GM19023 (cell line): ENCODE results near the gene RAB27B.

Source experiments
- ATAC-seq: cut with Tn5 transposase; IDR thresholded peaks from one replicate; pipeline ENCODE4 v1.9.1; 2021; ENCODE audit warnings: mild to moderate bottlenecking, moderate library complexity; ENCODE audit not compliant: unreplicated experiment

Gene RAB27B

DNA sequence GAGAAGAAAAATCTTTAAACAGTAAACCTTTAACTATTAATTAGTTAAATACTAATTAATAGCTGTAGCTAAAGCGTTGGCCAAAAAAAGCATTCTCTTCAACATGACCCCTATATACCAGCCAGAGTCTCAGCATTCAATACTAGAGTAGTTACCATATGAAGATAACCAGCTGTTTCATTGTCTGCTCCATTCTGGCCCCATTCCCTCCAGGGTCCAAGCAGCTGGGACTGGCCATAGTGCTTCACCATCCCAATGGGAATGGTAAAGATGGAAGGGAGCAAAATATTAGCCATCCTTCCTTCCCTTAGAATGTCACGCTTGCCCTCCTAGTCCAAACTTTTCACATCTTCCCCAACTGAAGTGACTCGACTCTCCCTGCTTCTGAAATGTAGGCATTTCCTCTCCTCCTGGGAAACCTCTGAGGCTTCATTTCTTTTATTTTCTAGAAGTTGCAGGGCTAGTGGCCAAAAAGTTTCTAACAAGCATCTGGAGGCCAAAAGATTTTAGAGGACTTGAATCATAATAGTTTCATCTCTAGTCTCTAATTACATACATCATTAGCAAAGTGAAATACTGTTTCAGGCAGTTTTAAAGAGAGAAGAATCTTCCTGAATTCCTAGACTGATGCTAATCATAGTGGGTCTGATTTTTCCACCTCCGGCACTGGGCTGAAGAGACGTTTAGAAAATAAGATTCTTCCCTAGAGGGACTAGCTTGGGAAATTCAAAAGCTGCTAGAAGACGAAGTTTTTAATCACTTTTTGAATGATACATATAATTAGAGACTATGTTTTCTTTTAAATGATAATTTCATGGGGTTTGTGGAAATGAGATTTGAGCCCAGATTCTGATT lies 78.3 kb downstream of the RAB27B start:
- ATAC-seq = no peak

DNA sequence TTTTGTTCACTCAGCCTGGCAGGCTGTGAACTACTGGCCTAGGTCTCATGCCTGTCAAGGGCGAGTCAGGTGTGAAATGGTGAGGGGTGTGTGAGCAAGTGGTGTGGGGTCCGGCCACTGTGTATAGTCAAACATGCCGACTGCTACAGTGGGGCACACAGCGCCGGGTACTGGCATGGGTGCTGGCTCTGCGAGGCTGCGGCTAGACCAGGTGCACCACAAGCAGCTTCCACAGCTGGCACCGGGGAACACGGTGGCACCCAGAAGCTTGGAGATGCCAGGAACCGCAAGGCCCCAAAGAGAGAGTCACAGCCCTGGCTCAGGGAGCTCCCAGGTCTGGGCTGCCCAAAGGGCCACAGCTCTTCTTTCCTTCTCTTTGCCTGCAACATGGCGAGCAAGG lies 81.3 kb downstream of the RAB27B start:
- ATAC-seq = no peak

DNA sequence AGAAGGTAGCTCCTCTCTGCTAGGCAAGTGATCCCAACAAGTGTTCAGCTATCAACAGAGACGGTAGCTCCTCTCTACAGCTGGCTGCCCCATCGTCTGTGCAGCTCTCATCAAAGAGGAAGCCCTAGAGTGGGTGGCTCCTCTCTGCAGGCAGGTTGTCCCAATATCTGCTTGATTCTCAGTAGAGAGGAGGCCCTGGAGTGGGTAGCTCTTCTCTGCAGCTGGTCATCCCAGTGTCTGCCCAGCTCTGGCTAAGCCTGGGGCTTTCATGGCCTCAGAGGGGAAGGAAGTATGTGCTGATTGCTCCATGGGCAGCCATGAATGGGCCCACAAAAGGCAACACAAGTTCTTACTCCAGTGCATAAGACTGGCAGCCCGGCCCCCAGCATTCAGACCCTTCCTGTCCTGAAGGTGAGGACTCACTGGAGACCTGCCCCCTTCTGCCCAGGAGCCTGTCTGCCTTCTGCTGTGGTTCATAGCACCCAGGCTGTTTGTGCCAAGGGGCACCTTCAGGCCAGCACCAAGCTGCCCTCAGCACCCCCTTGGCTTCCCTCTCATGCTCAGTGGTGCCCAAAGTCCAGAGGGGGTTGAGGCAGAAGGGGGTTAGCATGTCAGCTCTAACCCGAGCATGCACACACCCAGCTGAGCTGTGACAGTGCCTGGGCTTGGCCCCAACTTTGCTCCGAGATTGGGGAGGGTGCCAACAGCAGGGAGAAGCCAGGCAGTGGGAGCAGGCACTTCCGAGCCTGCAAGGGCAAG lies 82.1 kb downstream of the RAB27B start:
- no peak for ATAC-seq

- no peak for ATAC-seq
Observed at GRCh38 chr18:54911551-54911950, 83.3 kb downstream of the RAB27B start.

GRCh38 chr18:54914816-54915215 lies 86.5 kb downstream of the RAB27B start:
- no peak for ATAC-seq

- ATAC-seq = no peak
Observed at GRCh38 chr18:54916507-54916906, 88.2 kb downstream of the RAB27B start.

GRCh38 chr18:54918060-54918459 lies 89.8 kb downstream of the RAB27B start:
- no peak for ATAC-seq

DNA sequence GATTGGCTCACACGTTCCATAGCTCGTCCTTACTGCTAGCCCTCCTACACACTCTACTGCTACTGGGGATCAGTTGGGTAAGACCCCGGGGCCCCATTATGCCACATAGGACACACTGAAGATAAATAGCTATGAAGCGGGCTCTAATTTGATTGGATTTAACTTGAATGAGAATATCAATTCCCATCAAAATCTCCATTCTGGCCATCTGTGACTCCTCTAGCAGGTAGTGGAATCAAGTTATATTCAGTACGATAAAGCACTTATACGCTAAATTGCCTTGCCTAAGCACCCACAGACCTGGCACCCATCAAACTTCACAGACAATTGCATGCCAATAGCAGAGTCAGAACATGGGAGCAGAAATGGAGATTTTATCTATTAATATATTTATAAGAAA lies 91.1 kb downstream of the RAB27B start:
- ATAC-seq = no peak

DNA sequence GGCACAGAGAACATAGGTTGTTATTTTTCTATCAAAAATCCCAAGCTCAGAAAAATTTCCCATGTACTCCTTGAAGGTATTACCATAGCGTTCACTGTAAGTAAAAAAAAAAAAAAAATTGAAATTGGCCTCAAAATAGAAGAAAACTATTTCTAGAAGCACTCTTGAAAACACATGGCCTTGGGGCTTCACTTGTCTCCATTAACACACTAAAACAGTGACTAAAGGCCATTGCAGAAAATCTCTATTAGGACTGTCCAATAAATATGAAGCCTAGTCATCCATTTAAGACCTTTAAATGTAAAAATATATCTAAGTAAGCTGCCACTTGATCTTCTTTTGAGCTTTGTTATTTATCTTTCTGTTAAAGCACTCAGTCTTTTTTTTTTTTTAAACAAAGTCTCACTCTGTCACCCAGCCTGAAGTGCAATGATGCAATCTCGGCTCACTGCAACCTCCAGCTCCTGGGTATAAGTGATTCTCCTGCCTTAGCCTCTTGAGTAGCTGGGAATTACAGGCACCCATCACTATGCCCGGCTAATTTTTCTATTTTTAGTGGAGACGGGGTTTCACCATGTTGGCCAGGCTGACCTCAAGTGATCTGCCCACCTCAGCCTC lies 95.2 kb downstream of the RAB27B start:
- ATAC-seq = no peak

GRCh38 chr18:54924948-54925347 lies 96.7 kb downstream of the RAB27B start:
- no peak for ATAC-seq

DNA sequence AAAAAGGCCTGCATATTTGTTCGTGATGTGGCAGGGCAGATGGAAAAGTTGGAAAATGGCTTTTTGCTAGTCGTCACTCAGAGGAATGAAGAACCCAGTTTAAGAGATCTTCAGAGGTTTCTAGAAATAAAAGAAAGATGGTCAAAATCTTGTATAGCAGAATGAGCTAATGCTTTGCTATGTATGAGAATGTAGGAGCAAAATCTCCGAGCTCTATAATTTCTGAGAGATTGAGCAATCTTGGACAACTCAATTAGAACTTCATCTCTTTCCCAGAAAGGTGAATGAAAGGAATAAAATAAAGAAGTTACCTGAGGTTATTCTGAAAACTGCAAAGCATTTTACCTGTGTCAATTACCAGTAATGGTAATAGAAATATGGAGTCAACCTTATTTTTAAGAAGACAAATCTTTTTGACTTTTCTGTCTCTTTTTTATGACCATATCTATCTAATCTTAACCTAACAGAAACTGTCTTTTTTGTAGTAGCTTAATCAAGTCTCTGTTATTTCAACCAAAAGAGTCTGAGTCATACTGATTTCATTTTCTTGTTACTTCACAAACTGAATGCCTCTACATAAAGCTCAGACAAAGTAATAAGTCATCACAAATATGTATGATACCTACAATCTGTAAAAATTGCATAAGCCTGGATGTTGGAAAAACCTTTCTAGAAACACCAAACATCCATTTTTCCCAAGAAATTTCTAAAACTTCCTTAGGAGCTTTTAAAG lies 98.5 kb downstream of the RAB27B start:
- ATAC-seq = no peak

- ATAC-seq = no peak
Observed at GRCh38 chr18:54928236-54928635, 100.0 kb downstream of the RAB27B start.

- no peak for ATAC-seq
Observed at GRCh38 chr18:54931152-54931551, 102.9 kb downstream of the RAB27B start.

- ATAC-seq = no peak
Observed at GRCh38 chr18:54932472-54932871, 104.2 kb downstream of the RAB27B start.

GRCh38 chr18:54938506-54938905 lies 110.2 kb downstream of the RAB27B start:
- ATAC-seq = no peak

DNA sequence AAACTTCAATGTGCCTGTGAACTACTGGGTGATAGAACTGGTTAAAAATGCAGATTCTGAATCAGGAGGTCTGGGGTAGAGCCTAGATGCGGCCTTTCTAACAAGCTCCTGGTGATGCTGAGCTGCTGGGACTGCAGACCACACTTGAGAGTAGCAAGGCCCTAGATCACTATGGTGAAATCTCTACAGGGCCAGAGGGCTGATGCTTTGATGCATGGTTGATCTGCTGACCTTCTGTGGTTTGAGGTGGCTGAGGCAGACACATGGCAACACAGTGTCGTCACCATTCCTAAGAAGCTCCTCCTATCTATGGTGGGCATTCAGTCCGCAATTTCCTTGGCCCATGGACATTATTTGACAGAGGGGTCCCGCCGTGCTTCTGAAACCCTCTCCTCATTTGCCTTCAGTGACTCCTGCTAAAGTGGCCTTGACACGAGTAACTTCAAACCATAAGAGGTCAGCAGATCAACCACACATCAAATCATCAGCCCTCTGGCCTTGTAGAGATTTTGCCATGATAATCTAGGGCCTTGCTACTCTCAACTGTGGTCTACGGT lies 111.2 kb downstream of the RAB27B start:
- no peak for ATAC-seq

- no peak for ATAC-seq
Observed at GRCh38 chr18:54942144-54942543, 113.9 kb downstream of the RAB27B start.

DNA sequence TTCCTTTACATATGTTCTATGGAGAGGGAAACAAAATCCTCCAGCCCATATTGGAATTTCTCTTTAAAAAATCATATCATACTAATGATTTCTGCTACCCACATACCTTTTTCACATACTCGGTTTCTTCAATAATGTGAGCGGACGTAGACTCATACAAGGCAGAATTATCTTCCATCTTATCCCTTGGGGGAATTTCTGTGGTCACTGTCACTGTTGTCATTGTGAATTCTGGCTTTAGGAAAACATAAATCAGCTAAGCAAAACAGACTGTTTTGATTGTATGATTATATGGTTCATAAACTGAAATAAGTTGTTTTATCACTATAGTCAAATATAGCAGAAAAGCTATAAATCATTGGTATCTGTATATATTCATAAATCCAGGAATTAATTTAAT lies 114.3 kb downstream of the RAB27B start:
- no peak for ATAC-seq
